Germinal center (tissue), 1 donor: ENCODE measurements around the gene DVL2.

Source experiments
- DNase-seq: peaks from one replicate; pipeline ENCODE4 v3.0.0; 2012; ENCODE audit warnings: mixed read lengths, low spot score

Gene DVL2

GRCh38 chr17:7234083-7234951 lies at the start of gene DVL2:
Gene DVL2 (minus strand): TSS chr17:7234517. CDS start chr17:7234262, 255 bp downstream.
- DNase-seq = peak; percentile 95

GRCh38 chr17:7283471-7284216 lies 49.3 kb upstream of the DVL2 start:
- DNase-seq = no peak

- no peak for DNase-seq
These were observed 48.5 kb upstream of the DVL2 start for GRCh38 chr17:7282752-7283321.

GRCh38 chr17:7281953-7282751 lies 47.8 kb upstream of the DVL2 start:
- no peak for DNase-seq

- peak; percentile 95 for DNase-seq
These were observed 47.0 kb upstream of the DVL2 start, which contains the start of gene SLC2A4 for GRCh38 chr17:7281074-7281952. Gene SLC2A4 (plus strand): TSS chr17:7281718. CDS start chr17:7281935, 217 bp downstream.

- peak; percentile 87 for DNase-seq
These were observed 46.3 kb upstream of the DVL2 start for GRCh38 chr17:7280519-7281073.

GRCh38 chr17:7279448-7279847 lies 45.1 kb upstream of the DVL2 start:
- DNase-seq = no peak

- no peak for DNase-seq
These were observed 32.5 kb upstream of the DVL2 start for GRCh38 chr17:7266784-7267183.

- DNase-seq = no peak
These were observed 29.4 kb upstream of the DVL2 start for GRCh38 chr17:7263801-7264078.

GRCh38 chr17:7262935-7263800 lies 28.9 kb upstream of the DVL2 start:
- peak; percentile 18 for DNase-seq

- no peak for DNase-seq
These were observed 28.0 kb upstream of the DVL2 start, which contains the start of gene CLDN7 for GRCh38 chr17:7262192-7262934. Gene CLDN7 (minus strand): TSS chr17:7262478. CDS start chr17:7262043, 435 bp downstream.

GRCh38 chr17:7261379-7262191 lies 27.3 kb upstream of the DVL2 start:
- peak; percentile 36 for DNase-seq

GRCh38 chr17:7260651-7261378 lies 26.5 kb upstream of the DVL2 start:
- DNase-seq = no peak

GRCh38 chr17:7260151-7260550 lies 25.8 kb upstream of the DVL2 start:
- no peak for DNase-seq

- no peak for DNase-seq
These were observed 25.2 kb upstream of the DVL2 start for GRCh38 chr17:7259555-7259889.

GRCh38 chr17:7258731-7259554 lies 24.6 kb upstream of the DVL2 start:
- DNase-seq = no peak
